K562 (cell line): ENCODE data around the gene RBM18. TPM values are rescaled to one million over a fixed set of nuclear protein-coding genes. Genes with fewer than 3 reads are reported as not detected.
A peak's percentile ranks its signal among the peaks of the same experiment; 100 is the strongest.

Source experiments
- ATAC-seq: fragments of 200-7000 bp; cut with Tn5 transposase; 3 replicates; pipeline ENCODE4 v1.9.1; 2020; ENCODE audit warnings: moderate library complexity
- BruUV-seq: library from RNA; stranded (reverse); fragments of 400-500 nt; replicated peaks from 2 replicates; lab custom pipeline; 2021; lab: Mats Ljungman, UMichigan
- CTCF ChIA-PET: fragments of 300-600 bp; formaldehyde crosslinking; extraction: SDS; loops from one replicate; lab custom pipeline; 2021; ENCODE audit warnings: low intra/inter-chr PET ratio; lab: Yijun Ruan, JAX
- POLR2A ChIA-PET: fragments of 300-600, 350-650 bp; sonication (Branson Sonifier 250); formaldehyde crosslinking; extraction: SDS; loops from one replicate; lab custom pipeline; 2021; ENCODE audit warnings: antibody characterized with exemption, inconsistent platforms; lab: Yijun Ruan, JAX
- DNase-seq, 4 experiments: peaks; one replicate each; pipeline versions ENCODE4 v3.0.0 to v3.0.0-alpha.2; 2011 to 2018; ENCODE audit warnings: low spot score in 3 of 4, mixed read lengths in 3 of 4; ENCODE audit errors: extremely low read depth in 1 of 4
- FAIRE-seq: peaks from 2 replicates; lab custom pipeline; 2011; peaks lifted over from hg19 to GRCh38; lab: Jason Lieb, UNC
- H2AFZ ChIP-seq: 2 replicates; pipeline ENCODE4 v1.6.0; 2011; ENCODE audit warnings: low read depth, low read length, control low read depth, inconsistent platforms
- H3K27ac ChIP-seq: fragments of 200-600 bp; 3 replicates; pipeline ENCODE4 v1.8.0; 2011; ENCODE audit warnings: low read depth, mild to moderate bottlenecking, control low read depth, inconsistent platforms, low read length, moderate library complexity, mixed read lengths; ENCODE audit errors: extremely low read depth
- H3K27me3 ChIP-seq, 2 experiments: fragments of 300-600 bp in 1 of 2; 2 replicates in 1 of 2; 3 replicates in 1 of 2; pipeline versions ENCODE4 v1.6.0 to v1.8.0; 2011; ENCODE audit warnings: inconsistent platforms in 2 of 2, low read length in 2 of 2, mild to moderate bottlenecking in 1 of 2, mixed read lengths in 1 of 2, moderate library complexity in 1 of 2; ENCODE audit not compliant: control insufficient read depth in 2 of 2, insufficient read depth in 2 of 2
- H3K36me3 ChIP-seq: fragments of 300-600 bp; 3 replicates; pipeline ENCODE4 v1.8.0; 2011; ENCODE audit warnings: mild to moderate bottlenecking, low read length, inconsistent platforms; ENCODE audit not compliant: control insufficient read depth, insufficient read depth
- H3K4me1 ChIP-seq, 2 experiments: fragments of 200-600 bp in 1 of 2; replicated peaks in 1 of 2; 2 replicates in 1 of 2; 3 replicates in 1 of 2; pipeline versions ENCODE4 v1.5.1 to v1.8.0; 2011; ENCODE audit warnings: inconsistent platforms in 2 of 2, low read length in 2 of 2, mild to moderate bottlenecking in 1 of 2, mixed read lengths in 1 of 2, moderate library complexity in 1 of 2; ENCODE audit not compliant: control insufficient read depth in 2 of 2, insufficient read depth in 2 of 2
- H3K4me2 ChIP-seq: 2 replicates; pipeline ENCODE4 v1.6.1; 2011; ENCODE audit warnings: low read length, control low read depth, inconsistent platforms, mixed read lengths; ENCODE audit not compliant: insufficient read depth
- H3K4me3 ChIP-seq: fragments of 200-600 bp; sonication (generic), shearing (Covaris generic); 2 replicates; pipeline ENCODE4 v1.5.1; 2016; ENCODE audit warnings: control low read depth, inconsistent platforms
- H3K79me2 ChIP-seq: fragments of 200-600 bp; 3 replicates; pipeline ENCODE4 v1.8.0; 2011; ENCODE audit warnings: low read length, inconsistent platforms; ENCODE audit not compliant: control insufficient read depth, insufficient read depth
- H3K9ac ChIP-seq, 2 experiments: 2 replicates each; pipeline versions ENCODE4 v1.6.0 to v1.6.1; 2011; ENCODE audit warnings: low read depth in 2 of 2, low read length in 2 of 2, control low read depth in 1 of 2, inconsistent platforms in 1 of 2, mild to moderate bottlenecking in 1 of 2, mixed read lengths in 1 of 2; ENCODE audit not compliant: insufficient read depth in 1 of 2
- H3K9me1 ChIP-seq: one replicate; pipeline ENCODE4 v1.6.0; 2011; ENCODE audit warnings: inconsistent platforms, mild to moderate bottlenecking, low read length, moderate library complexity; ENCODE audit not compliant: control insufficient read depth, insufficient read depth
- H3K9me3 ChIP-seq: replicated peaks from 2 replicates; pipeline ENCODE4 v1.5.1; 2011; ENCODE audit warnings: low read depth, low read length, inconsistent platforms; ENCODE audit not compliant: control insufficient read depth, insufficient read depth
- H4K20me1 ChIP-seq: replicated peaks from 2 replicates; pipeline ENCODE4 v1.6.1; 2011; ENCODE audit warnings: low read length, inconsistent platforms, mixed read lengths; ENCODE audit not compliant: control insufficient read depth, insufficient read depth
- CBFB ChIP-seq: sonication (generic); formaldehyde crosslinking; IDR thresholded peaks from 2 replicates; pipeline ENCODE4 v1.4.0; 2020; ENCODE audit warnings: mild to moderate bottlenecking, missing genetic modification reagents
- GATA2 ChIP-seq: sonication (generic); formaldehyde crosslinking; IDR thresholded peaks from 2 replicates; pipeline ENCODE4 v1.4.0; 2020; ENCODE audit warnings: mild to moderate bottlenecking, missing genetic modification reagents
- HMBOX1 ChIP-seq: sonication (generic); IDR thresholded peaks from 2 replicates; pipeline ENCODE4 v1.6.1; 2016
- MAFK ChIP-seq: IDR thresholded peaks from 2 replicates; pipeline ENCODE4 v1.6.1; 2011; ENCODE audit warnings: low read length, improper control_type of control experiment
- SMARCB1 ChIP-seq: IDR thresholded peaks from 2 replicates; pipeline ENCODE4 v1.6.1; 2011; ENCODE audit warnings: improper control_type of control experiment, low read depth; ENCODE audit not compliant: insufficient read length
- ZNF398 ChIP-seq: fragments of 250-450 bp; sonication (Bioruptor Pico); IDR thresholded peaks from 2 replicates; pipeline ENCODE4 v1.8.0; 2021; ENCODE audit warnings: moderate library complexity, mild to moderate bottlenecking, inconsistent platforms
- WGBS: fragments of 100-300 bp; shearing (Covaris generic); methylation state at CpG from one replicate; pipeline ENCODE4 v1.1.6; 2016; ENCODE audit warnings: low coverage, mixed read lengths; ENCODE audit not compliant: insufficient coverage; ENCODE audit errors: missing lambda C conversion rate; 5-methylcytosine and 5-hydroxymethylcytosine counted together
- in situ Hi-C: fragments of 300-500 bp; cut with MboI; formaldehyde crosslinking; loops from 4 replicates; pipeline ENCODE4 v1.15.0; 2018; ENCODE audit warnings: inconsistent platforms, mixed read lengths
- intact Hi-C: fragments of 100-400 bp; cut with micrococcal nuclease; formaldehyde crosslinking; loops from 2 replicates; pipeline ENCODE4 v1.14.2; 2022
- polyA plus RNA-seq, 8 experiments: library from polyadenylated mRNA; depleted of rRNA in 4 of 8; stranded (reverse) in 5 of 8; unstranded in 3 of 8; fragments of >200 nt; fragmentation: Nextera tagmentation in 2 of 8; fragmentation: Illumina TruSeq in 1 of 8; extraction: Ambion mirVana in 2 of 8; extraction: Trizol in 1 of 8; gene quantifications; 2 replicates each; pipeline versions ENCODE4 v1.2.1 to v1.2.3, GENCODE V29; 2011 to 2014; ENCODE audit warnings: inconsistent platforms in 1 of 8, missing spikeins in 1 of 8
- total RNA-seq, 7 experiments: library from RNA; depleted of rRNA in 6 of 7; stranded (reverse); fragments of >200 nt in 6 of 7; fragmentation: Illumina TruSeq in 2 of 7; extraction: Trizol in 2 of 7; gene quantifications; 2 replicates each; pipeline versions ENCODE4 v1.2.1 to v1.2.3, GENCODE V29; 2011 to 2021; ENCODE audit warnings: low replicate concordance in 1 of 7

The RBM18 gene
- total and polyA plus RNA-seq, 9 of the 15 experiments (the other 6 are each of a cell fraction or from before 2014, with no cell fraction given): 7.9 to 86.3 (median 34.0) TPM

GRCh38 chr9:122217640-122218039 lies 47.0 kb downstream of the RBM18 start:
- TF ChIP-seq HMBOX1 (peak; percentile 82), ZNF398 (no peak), SMARCB1 (no peak), GATA2 (CRISPR knock-in tag) (peak; percentile 61), MAFK (no peak), CBFB (no peak)
- TF ChIP-seq, all 486 proteins: peak for 2
- BruUV-seq: no TSS peak
- CTCF ChIA-PET: no interaction called here
- peak; percentile 66 for FAIRE-seq
- no peak for ATAC-seq
- Histone ChIP-seq H3K4me3 (no peak overlapping the region), H3K9ac (no peak overlapping the region), H3K9me3 (peaks cover 2% of the 10 kb centered on the region; the same call in 1 of the 2 replicates), H3K4me2 (no peak overlapping the region), H2AFZ (no peak overlapping the region; the same call in 1 of the 2 replicates), H3K9me1 (no peaks in the 10 kb centered on the region), H3K27me3 (no peaks in the 10 kb centered on the region), H3K79me2 (peaks cover 10% of the 10 kb centered on the region), H3K4me1 (peaks cover 25 to 44% of the 10 kb centered on the region in 2 experiments; a peak in 4 of 5 replicates), H4K20me1 (no peaks in the 10 kb centered on the region), H3K27ac (no peak overlapping the region), H3K36me3 (no peaks in the 10 kb centered on the region)
- WGBS: 13% methylated on average over 4 of the region's 4 CpGs
- DNase-seq: no peak
- intact Hi-C loops (no loop called here), in situ Hi-C loops (no loop called here)
- POLR2A ChIA-PET: no interaction called here
